ENCODE data around the gene PRKG1.

Gene PRKG1

DNA sequence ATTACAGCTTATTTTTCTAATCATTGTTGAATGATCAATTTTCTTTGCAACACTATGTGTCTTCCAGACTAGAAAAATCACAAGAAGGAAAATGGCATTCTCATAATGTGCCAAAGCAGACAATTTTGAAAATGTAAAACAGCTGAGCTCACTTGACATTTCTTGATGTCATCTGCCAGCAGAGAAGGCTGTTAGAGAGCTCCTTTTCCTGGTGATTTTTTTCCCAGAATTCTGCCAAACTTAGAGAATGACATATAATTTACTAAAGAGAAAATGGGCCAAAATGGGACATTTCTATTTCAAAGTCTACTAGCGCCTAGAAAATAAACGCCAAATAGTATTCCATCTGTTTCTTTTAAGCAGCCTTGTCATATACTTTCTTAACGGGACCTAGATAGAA lies 714.0 kb downstream of the PRKG1 start:
- DNase-seq: no peak

DNA sequence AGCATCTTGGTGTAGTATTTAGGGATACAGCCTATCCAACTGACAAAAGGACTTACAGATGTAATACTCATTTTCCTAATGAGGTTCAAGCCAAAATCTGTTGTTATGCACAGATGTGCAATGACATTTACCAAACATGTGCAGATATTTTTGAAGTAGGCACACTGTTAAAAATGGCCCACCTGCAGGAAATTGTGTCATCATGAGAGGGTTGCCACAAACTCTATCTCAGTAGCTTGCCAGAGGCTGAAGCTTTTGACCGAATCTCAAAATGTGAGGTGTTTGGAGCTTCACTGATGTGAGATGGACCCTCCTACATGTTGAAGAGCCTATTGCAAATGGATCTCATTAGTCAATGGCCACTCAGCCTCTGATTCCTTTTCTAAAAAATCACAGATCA lies 714.8 kb downstream of the PRKG1 start:
- DNase-seq: no peak

DNA sequence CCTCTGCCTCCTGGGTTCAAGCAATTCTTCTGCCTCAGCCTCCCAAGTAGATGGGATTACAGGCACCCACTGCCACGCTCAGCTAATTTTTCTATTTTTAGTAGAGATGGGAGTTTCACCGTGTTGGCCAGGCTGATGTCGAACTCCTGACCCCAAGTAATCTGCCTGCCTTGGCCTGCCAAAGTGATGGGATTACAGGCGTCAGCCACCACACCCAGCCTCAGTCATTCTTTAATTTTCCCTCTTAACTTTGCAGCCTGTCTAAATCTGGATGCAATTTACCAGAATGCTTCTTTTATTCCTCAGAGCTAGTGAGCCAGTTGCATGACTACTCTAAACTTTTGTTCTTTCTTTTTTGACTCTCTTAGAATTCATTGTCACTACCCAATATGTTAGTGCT lies 715.6 kb downstream of the PRKG1 start:
- no peak for DNase-seq

DNA sequence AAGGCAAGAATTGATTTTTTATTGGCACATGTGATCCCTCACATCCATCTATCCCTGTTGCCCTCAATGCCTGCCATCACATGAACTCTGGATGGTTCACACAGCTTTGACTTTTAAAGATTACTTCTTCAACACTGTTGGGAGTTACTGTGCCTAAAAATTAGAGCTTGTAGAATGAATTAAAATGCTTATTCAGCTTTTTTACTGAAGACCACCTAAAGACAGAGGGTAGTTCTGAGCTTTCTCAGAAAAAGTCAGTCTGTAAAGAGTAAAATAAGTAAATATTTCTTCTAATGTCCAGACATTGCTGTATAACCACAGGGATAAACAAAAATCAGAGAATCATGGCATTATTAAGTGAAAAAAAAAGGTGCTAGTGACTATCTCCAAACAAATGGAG lies 718.4 kb downstream of the PRKG1 start:
- no peak for DNase-seq

DNA sequence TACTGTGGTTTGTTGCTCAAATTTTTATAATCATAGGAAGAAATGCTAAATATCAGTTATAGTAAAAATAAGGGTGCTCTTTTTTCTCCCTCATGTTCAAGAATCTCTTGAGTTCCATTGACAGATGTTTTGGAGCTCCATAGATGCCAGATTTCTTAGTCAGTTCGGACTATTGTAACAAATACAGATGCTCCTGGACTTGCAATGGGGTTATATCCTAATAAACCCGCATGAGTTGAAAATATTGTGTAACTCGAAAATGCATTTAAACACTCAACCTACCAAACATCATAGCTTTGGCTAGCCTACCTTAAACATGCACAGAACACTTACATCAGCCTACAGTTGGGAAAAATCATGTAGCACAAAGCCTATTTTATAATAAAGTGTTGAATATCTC lies 725.8 kb downstream of the PRKG1 start:
- DNase-seq: no peak

DNA sequence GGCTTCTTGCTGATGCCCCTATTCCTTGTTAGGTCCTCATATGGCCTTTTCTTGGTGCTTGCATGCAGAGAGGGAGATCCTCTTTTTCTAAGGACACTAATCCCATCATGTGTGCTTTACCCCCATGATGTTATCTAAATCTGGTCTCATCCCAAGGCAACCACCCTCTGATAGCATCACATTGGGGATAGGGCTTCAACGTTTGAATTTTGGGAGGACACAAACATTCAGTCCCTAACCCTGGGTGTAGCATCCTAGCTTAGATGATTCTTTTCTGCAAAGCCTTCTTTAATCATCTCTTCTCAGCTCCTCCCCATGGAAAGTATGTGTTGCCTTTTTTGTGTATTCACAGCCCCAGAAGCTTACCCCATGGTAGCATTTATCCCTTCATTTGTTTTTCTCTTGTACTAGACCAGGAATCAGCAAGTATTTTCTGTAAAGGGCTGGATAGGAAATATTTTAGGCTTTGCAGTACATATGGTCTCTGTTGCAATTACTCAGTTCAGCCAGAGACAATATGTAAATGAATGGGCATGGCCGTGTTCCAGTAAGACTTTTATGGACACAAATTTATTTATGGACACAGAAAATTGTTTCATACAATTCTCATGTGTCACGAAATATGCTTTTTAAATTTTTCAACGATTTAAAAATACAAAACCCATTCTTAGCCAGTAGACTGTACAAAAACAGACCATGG lies 726.6 kb downstream of the PRKG1 start:
- DNase-seq: no peak

DNA sequence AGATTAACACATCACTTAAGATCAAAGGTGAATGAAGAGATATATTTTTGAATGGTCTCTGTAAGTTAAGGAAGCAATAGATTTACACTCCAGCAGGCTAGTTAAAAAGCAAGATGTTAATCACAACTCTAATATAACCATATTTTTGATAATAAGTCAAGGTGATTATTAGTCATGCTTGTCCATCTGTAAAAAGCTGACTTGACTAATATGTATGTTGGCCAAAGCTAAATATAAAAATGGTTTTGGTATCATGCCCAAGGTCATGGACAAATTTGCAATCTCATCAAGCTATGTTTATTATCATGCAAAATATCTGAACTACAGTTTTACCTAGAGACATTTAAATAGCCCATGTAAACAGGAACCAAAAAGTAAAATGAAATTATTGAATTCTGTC lies 727.7 kb downstream of the PRKG1 start:
- no peak for DNase-seq

DNA sequence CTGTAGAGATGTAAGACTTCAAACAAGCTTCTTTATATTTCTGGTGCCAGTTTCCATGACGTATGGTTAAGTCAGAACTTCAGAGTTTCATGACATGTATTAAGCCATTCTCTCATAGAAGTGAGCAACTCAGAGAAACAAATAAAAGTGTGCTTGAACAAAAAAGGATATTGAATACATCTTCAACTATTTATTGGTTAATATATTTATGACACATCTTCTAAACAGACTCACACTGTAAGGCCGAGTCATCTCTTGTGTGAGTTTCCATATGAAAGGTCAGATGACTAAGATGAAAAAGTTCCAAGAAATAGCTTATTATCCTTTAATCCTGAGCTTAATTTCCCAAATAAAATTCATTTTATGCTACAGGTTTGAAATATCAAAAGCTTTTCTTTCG lies 730.6 kb downstream of the PRKG1 start:
- DNase-seq: no peak

DNA sequence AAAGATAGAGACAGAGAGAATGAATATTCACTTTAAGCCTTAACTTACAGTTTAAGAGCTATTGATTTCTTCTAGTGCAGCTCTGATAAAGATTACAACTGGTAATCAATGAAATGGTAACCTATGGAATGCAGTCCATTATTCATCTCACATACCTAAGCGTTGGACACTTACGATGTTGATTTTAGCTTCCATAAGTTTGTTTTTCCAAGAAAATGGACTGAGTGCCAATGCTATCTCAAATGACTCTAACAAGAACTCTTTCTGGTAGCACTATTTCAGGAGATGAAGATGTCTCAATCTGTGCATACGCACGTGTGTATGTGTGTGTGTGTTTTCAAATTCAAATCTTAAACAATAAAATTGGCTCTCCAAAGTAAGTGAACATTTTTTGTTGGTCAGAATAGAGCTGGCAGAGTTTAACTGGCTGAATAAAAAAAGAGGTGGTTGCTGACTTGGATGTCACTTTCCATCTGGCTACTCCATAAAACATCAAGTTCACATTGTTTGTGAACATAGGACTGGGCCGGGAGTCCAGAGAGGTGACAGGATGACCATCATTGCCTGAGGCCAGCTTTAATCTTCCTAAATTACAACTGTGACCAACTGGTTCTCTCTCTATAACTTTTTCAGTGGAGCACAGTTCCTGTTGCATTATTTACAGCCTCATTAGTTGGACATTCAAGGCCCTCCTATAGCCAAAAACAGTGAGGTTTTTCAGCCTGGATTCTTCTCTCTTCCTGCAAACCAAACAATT lies 732.0 kb downstream of the PRKG1 start:
- DNase-seq: no peak

DNA sequence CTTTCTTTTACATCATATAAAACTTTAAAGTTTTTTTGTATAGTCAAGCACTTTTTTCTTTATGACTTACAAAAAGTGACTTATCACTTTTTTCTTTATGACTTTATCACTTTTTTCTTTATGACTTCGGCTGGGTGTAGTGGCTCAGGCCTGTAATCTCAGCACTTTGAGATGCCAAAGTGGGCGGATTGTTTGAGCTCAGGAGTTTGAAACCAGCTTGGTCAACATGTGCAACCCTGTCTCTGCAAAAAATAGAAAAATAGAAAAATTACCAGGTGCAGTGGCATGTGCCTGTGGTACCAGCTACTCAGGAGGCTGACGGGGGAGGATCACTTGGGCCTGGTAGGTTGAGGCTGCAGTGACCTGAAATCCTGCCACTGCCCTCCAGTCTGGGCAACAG lies 733.9 kb downstream of the PRKG1 start:
- DNase-seq: no peak

DNA sequence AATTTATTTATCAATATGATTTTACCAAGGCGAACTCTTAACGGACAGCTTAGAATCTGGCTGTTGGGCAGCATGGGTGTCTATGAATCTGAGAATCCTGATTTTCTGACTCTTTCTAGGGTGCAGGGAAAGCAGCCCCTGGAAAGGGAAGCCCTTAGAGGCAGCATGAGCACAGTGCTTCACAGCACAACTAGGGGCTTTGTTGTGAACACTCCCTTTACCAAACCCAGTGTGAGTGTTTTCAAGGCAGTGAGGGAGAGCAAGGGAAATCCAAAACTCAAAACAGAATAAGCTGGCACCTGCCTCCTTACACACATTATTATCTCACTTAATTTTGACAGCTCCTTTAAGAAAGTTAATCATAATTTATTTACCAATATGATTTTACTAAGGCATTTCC lies 741.4 kb downstream of the PRKG1 start:
- DNase-seq: no peak

DNA sequence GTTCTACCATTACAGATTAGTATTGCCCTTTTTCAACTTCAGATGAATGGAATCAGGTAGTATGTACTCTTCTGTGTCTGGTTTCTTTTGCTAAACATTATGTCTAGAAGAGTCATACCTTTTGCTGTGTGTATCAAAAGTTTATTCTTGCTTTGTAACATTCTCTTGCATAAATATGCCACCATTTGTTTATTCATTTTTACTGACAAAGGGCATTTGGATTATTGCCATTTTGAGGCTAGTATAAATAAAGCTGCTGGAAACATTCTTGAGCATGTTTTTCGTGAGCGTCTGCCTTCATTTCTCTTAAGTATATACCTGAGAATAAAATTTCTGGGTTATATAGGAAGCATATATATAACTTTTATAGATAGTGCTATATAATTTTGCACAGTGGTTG lies 746.8 kb downstream of the PRKG1 start:
- DNase-seq: no peak

DNA sequence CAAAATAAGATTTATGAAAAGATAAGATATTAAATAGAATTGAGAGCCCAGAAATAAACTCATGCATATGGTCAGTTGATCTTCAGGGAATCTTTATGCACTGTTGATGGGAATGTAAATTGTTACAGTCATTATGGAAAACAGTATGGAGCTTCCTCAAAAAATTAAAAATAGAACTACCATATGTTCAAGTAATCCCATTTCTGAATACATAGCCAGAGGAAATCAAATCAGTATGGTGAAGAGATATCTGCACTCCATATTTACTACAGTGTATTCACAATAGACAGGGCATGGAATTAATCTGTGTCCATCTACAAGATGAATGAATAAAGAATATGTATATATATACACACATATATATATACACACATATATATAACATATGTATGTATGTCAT lies 747.5 kb downstream of the PRKG1 start:
- DNase-seq: no peak

DNA sequence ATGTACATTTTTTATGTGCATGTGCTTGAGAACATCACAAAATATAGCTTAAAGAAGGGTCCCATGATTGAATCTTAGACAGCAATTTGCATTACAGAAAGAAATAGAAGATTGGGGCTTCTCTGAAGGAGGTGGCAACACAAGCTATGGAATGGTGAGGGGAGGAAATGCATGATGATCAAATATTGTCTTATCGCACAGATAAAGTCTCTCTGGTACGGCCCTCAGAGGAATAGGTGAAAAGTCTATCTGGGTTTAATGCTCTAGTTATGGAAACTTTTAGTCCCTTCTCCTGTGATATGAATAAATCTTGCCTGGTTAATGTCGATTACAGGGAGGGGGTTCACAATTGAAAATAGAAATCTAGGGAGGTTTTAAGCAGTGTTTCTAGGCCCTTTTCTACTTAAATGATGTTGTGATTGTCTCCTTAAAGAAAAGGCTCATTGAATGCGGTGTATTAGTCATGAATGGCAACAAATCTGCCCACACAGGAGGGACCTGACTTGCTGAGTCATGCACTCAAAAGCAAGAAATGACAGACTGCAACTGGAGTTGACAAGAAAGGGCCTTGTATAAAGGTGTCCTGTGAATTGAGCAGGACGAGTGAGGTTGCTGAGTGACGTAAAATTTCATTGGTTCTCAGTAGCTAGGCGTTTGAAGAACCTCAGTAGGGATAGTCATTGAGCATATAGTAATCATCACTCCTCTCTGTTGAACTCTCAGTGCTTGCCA lies 758.5 kb downstream of the PRKG1 start:
- no peak for DNase-seq

DNA sequence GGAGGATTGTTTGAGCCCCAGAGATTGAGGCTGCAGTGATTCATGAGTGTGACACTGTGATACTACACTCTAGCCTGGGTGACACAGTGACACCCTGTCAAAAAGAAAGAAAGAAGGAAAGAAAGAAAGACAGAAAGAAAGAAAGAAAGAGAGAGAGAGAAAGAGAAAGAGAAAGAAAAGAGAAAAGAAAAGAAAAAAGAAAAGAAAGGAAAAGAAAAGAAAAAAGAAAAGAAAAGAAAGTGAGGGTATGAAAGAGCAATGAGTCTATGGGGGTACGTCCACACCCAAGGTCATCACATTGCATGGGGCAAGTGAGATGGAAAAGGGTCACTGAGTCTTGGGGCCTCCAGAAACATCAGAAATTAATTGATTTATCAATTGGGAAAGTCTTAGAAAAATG lies 760.3 kb downstream of the PRKG1 start:
- DNase-seq: no peak

DNA sequence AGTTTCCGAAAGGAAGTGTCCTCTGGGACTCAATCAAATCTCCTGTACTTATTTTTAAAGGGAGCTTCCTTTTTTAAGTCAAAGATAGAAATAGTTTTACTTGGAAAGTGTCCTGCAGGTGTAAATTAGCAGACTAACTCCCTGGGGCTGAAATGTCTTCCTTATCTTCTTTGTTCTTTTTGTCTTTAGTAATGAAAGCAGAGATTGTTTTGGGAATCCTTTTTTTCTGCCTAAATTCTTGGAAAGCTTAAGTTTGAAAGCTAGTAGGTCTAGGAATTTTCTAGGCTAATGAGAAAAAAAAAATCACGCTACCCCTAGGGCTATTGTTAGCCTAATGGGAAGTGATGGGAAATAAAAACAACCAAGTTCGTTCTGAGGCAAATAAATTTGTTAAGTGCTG lies 764.2 kb downstream of the PRKG1 start:
- no peak for DNase-seq

DNA sequence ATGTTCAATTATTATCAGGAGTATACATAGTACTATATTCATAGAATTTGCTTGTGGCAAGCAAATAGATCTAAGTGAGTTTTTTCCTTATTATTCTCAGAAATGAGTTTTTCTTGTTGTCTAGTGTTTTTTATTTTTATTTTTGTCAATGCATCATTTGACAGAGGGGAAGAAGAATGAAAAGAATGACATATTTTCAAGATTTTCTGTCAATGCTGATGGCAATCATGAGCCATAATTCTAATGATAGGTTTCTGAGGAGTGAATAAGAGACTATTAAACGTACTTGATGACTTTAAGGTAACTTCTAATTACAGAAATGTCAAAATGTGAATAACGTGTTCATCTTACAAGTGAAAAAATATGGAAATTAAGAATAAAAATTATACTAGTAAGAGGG lies 769.7 kb downstream of the PRKG1 start:
- DNase-seq: no peak

DNA sequence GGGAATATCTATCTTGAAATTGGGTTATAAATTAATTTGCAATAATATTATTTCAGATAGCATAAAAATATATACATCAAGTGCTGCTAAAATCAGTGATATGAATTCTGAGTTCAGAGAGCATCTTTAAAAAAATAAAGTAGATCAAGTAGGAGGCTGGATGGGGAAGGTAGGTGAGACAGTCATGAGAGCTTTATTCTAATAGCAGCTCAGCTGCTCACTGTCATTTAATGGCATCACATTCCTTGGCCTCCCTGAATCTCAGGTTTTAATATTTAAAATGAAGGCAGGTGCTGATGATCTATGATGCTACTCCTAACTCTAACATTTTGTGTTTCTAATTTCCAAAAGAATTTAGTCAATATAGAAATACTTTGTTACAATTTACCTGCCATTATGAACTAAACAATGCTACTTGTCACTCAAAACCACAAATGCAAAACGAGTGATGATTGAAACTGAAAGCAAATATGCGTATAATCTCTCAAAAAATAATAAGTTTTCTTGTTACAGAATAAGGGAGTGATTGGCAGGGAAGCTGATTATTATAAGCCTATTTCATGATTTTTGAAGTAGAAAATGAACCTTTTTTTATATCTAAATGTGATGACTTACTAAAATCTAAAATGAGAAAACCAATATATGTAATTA lies 772.7 kb downstream of the PRKG1 start:
- no peak for DNase-seq

DNA sequence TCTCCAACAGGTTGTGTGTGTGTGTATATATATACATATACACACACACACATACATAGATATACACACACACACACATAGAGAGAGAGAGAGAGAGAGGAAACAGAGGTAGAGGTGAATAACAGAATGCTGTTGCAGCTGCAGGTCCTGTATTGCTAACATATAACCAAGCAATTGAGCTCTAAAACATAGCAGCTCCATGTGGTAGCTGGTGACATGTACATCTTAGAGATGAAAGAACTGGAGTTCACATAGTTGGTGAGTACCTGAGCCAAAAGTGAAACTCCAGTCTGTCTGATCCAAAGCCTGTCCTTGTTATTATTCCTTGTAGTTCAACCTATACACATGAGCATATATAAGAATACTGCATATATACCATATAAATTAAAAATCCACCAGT lies 778.0 kb downstream of the PRKG1 start:
- DNase-seq: no peak

DNA sequence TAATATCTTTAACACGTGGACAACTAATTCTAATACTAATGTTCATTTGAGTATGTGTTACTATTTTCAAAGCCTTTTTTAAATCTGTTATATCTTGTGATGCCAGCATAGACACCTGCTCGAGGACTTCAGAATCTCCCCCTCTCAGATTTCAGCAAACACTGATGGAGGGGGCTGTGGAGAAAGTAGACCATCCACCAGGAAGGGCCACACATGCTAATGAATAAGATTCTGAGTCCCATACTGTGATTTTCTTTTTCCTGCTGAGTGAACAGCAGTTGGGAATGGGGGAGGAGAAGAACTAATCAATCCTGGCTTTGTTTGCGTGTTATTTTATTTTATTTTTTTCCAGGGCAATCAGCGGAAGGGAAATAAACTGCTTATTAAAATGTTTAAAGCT lies 783.0 kb downstream of the PRKG1 start:
- no peak for DNase-seq

DNA sequence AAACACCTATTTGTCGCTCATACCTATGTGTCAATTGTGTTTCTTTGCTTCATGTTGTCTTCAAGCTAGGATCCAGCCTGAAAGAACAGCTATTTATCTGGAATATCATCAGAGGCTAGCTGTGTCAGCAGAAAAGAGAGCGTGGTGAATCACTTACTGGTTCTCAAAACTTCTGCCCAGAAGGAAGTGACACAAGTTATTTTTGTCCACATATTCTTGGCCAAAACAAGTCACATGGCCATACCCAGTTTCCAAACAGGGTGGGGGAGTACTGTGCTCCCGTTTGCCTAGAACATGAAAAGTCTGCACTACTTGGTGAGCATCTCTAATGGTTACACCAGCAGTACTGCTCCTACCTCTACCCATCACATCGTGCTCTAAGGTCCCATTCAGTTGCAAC lies 786.0 kb downstream of the PRKG1 start:
- no peak for DNase-seq

DNA sequence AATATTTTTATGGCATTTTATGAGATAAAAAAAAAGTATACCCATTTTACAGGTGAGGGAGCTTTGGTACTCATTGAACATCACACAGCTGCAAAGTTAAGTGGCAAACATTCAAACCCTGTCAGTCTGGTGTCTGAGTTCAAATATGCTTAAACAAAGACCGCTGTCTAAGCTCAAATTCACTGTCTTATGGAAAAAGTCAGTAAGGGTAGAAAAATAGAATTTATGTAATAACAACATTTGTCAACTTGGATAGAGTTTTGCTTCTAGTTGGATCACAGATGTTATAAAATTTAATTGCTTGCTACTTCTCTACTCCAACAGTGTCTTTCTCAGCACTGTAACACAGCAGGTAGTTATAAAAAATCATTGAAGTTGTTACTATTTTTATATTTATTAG lies 786.8 kb downstream of the PRKG1 start:
- DNase-seq: no peak

DNA sequence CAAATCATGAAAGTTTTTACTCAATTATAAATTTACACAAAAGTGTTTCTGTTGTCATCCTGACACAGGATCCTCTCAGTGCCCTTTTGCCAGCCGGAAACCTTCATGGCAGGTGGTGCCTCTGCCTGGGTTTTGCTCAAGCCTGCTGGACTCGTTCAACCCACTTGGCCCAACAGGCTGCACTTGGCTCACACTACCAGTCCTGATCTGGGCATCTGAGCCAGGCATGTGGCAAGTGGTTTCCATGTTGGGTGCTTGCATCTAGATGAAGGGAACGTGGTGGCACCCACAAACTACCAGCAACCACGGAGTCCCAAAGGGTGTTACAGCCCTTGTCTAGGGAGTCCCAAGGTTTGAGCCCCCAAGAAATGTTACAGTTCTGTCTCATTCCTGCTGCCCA lies 787.4 kb downstream of the PRKG1 start:
- DNase-seq: no peak

DNA sequence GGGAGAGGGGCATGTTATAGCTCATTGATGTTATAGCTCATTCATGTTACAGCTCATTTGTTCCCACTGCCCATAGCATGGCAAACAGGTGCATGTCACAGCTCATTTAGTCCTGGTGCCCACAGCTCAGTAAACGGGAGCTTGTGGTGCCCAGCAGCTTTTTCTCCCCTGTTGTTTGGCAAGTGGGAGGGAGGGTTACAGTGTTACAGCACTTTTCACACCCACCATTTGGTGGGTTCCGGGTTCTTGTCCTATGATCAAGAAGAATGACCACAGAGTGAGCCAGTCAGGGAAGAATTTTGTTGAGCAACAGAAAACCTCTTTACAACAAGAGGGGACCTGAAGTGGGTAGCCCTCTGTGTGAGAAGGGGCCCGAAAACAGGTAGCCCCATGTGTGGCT lies 787.9 kb downstream of the PRKG1 start:
- no peak for DNase-seq

Data from NCI-H524 (cell line).